ENCODE measurements around the gene SDHC.
"Not testable (repeated sequence)": the region's sequence is repeated elsewhere in the genome, so short reads cannot be mapped to it uniquely, and the experiment has no call there.

The SDHC gene

DNA sequence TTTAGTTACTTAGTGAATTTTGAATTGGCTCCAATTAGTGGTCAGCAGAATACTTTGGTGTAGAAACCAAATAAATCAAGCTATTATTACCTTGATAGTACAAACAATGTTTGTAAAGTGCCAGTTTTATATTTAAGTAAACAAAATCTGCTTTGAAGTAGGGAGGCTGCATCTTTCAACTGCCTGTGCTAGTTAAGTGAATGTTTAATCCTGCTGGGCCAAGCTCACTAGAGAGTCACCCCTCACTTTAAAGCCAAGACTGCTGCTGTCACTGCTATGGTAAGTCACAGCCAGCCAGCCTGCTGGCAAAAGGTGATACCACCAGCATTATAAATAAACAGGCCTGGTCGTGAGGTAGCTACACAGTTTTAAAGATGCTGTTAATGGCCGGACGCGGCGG, 63.8 kb downstream of the SDHC start:
- Histone ChIP-seq H3K23ac (ENCODE audit: low read length) (no peak overlapping the region), H3K36me3 (ENCODE audit: control insufficient read depth, insufficient read depth, low read length) (no peaks in the 10 kb centered on the region), H2BK120ac (ENCODE audit: low read depth, low read length) (no peak overlapping the region), H3K27ac (ENCODE audit: low read depth, low read length) (no peak overlapping the region), H3K4ac (ENCODE audit: low read depth, low read length) (no peak overlapping the region), H3K27me3 (ENCODE audit: insufficient read depth, low read length, poor library complexity) (no peaks in the 10 kb centered on the region), H3K9ac (ENCODE audit: low read length) (no peak overlapping the region), H3K79me2 (ENCODE audit: control insufficient read depth, insufficient read depth, low read length) (no peaks in the 10 kb centered on the region), H3K4me3 (ENCODE audit: low read length) (no peak overlapping the region), H3K79me1 (ENCODE audit: low read length) (no peaks in the 10 kb centered on the region), H3K56ac (ENCODE audit: low read length) (no peak overlapping the region), H2BK15ac (replicated peaks; ENCODE audit: low read depth) (no peak overlapping the region), H3K18ac (ENCODE audit: low read length) (no peak overlapping the region), H3K4me1 (ENCODE audit: control insufficient read depth, low read depth, low read length) (no peaks in the 10 kb centered on the region), H2BK5ac (ENCODE audit: low read length) (no peak overlapping the region), H4K8ac (ENCODE audit: low read depth, low read length) (no peak overlapping the region), H2AK5ac (ENCODE audit: low read length) (no peak overlapping the region), H4K5ac (ENCODE audit: low read length) (no peak overlapping the region), H3K4me2 (ENCODE audit: low read length) (no peak overlapping the region)
- no peak for DNase-seq
- WGBS (ENCODE audit: extremely low coverage, insufficient coverage, low lambda C conversion rate), result no CpG with 5 or more reads among the region's 5 CpGs

- Histone ChIP-seq H3K4ac (ENCODE audit: low read depth, low read length) (no peak overlapping the region), H4K5ac (ENCODE audit: low read length) (no peak overlapping the region), H3K27ac (ENCODE audit: low read depth, low read length) (no peak overlapping the region), H3K23ac (ENCODE audit: low read length) (no peak overlapping the region), H3K27me3 (ENCODE audit: insufficient read depth, low read length, poor library complexity) (no peaks in the 10 kb centered on the region), H2BK5ac (ENCODE audit: low read length) (no peak overlapping the region), H2BK120ac (ENCODE audit: low read depth, low read length) (no peak overlapping the region), H2BK15ac (replicated peaks; ENCODE audit: low read depth) (no peak overlapping the region), H3K4me3 (ENCODE audit: low read length) (no peak overlapping the region), H3K18ac (ENCODE audit: low read length) (no peak overlapping the region), H3K36me3 (ENCODE audit: control insufficient read depth, insufficient read depth, low read length) (no peaks in the 10 kb centered on the region), H3K79me2 (ENCODE audit: control insufficient read depth, insufficient read depth, low read length) (no peaks in the 10 kb centered on the region), H3K4me2 (ENCODE audit: low read length) (no peak overlapping the region), H3K79me1 (ENCODE audit: low read length) (no peaks in the 10 kb centered on the region), H3K9ac (ENCODE audit: low read length) (no peak overlapping the region), H4K8ac (ENCODE audit: low read depth, low read length) (no peak overlapping the region), H3K56ac (ENCODE audit: low read length) (no peak overlapping the region), H2AK5ac (ENCODE audit: low read length) (no peak overlapping the region), H3K4me1 (ENCODE audit: control insufficient read depth, low read depth, low read length) (no peaks in the 10 kb centered on the region)
- no CpG with 5 or more reads among the region's 18 CpGs for WGBS (ENCODE audit: extremely low coverage, insufficient coverage, low lambda C conversion rate)
- DNase-seq, result no peak
Observed at GRCh38 chr1:161379071-161379470, 64.9 kb downstream of the SDHC start.

DNA sequence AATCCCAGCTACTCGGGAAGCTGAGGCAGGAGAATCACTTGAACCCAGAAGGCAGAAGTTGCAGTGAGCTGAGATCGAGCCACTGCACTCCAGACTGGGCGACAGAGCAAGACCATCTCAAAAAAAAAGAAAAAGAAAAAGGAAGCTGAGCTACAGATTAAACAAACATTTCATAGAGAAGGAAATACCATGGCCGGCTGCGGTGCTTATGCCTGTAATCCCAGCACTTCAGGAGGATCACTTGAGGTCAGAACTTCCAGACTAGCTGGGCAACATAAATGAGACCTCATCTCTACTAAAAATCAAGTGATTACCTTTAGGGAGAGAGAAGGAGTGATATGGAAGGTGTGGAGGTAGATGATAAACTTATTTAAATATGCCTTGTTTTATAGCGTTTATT, 67.5 kb downstream of the SDHC start:
- Histone ChIP-seq H2BK120ac (ENCODE audit: low read depth, low read length) (no peak overlapping the region), H3K23ac (ENCODE audit: low read length) (no peak overlapping the region), H4K8ac (ENCODE audit: low read depth, low read length) (no peak overlapping the region), H3K4me1 (ENCODE audit: control insufficient read depth, low read depth, low read length) (no peaks in the 10 kb centered on the region), H3K27ac (ENCODE audit: low read depth, low read length) (no peak overlapping the region), H2BK15ac (replicated peaks; ENCODE audit: low read depth) (no peak overlapping the region), H3K56ac (ENCODE audit: low read length) (no peak overlapping the region), H2AK5ac (ENCODE audit: low read length) (no peak overlapping the region), H3K4me3 (ENCODE audit: low read length) (no peak overlapping the region), H3K4ac (ENCODE audit: low read depth, low read length) (no peak overlapping the region), H3K9ac (ENCODE audit: low read length) (no peak overlapping the region), H3K79me1 (ENCODE audit: low read length) (no peaks in the 10 kb centered on the region), H4K5ac (ENCODE audit: low read length) (no peak overlapping the region), H2BK5ac (ENCODE audit: low read length) (no peak overlapping the region), H3K27me3 (ENCODE audit: insufficient read depth, low read length, poor library complexity) (no peaks in the 10 kb centered on the region), H3K36me3 (ENCODE audit: control insufficient read depth, insufficient read depth, low read length) (no peaks in the 10 kb centered on the region), H3K18ac (ENCODE audit: low read length) (no peak overlapping the region), H3K4me2 (ENCODE audit: low read length) (no peak overlapping the region), H3K79me2 (ENCODE audit: control insufficient read depth, insufficient read depth, low read length) (no peaks in the 10 kb centered on the region)
- no CpG with 5 or more reads among the region's 6 CpGs for WGBS (ENCODE audit: extremely low coverage, insufficient coverage, low lambda C conversion rate)
- no peak for DNase-seq

DNA sequence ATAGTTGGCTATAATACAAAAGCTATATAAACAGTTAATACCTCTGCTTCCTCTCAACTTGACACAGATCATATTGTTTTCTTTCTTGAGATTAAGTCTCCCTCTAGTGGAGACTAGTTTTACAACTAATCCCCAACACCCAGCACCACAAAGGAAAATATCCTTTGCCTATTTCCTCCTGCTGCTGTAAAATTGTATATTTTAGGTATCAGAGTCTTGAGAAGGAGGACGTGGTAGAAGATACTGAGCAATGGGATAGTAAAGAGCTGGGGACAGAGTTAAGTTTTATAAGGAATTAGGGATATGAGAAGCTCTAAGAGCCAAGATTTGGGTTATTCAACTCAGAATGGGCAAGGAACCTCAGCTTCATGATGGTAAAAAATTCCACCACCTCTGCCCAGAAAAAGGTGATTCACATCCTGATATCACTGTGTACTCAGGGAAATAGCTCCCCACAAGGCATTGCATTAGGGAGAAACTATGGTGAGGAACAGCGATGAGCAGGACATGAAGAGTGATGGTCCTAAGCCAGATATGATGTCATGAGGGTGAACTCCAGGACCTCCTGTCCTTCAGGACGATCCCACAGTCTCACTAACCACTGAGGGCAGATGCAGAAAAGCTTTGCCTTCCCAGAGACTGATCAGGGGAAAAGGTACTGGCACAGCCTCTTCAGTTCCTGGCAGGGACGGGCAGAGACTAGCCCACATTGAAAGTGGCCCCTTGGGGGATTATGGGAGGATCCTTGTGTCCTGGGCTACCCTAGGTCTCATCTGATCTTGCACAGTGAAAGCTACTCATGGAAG, 68.2 kb downstream of the SDHC start:
- no peak overlapping the region for H3K4me3 ChIP-seq (ENCODE audit: low read length)
- H3K27ac ChIP-seq (ENCODE audit: low read depth, low read length), result no peak overlapping the region
- H3K79me1 ChIP-seq (ENCODE audit: low read length), result no peaks in the 10 kb centered on the region
- no peaks in the 10 kb centered on the region for H3K4me1 ChIP-seq (ENCODE audit: control insufficient read depth, low read depth, low read length)
- H4K5ac ChIP-seq (ENCODE audit: low read length), result no peak overlapping the region
- DNase-seq, result peak; percentile 63
- no peak overlapping the region for H3K9ac ChIP-seq (ENCODE audit: low read length)
- H2BK5ac ChIP-seq (ENCODE audit: low read length), result no peak overlapping the region
- H2BK15ac ChIP-seq (replicated peaks; ENCODE audit: low read depth), result no peak overlapping the region
- no peaks in the 10 kb centered on the region for H3K27me3 ChIP-seq (ENCODE audit: insufficient read depth, low read length, poor library complexity)
- H3K79me2 ChIP-seq (ENCODE audit: control insufficient read depth, insufficient read depth, low read length), result no peaks in the 10 kb centered on the region
- H4K8ac ChIP-seq (ENCODE audit: low read depth, low read length), result no peak overlapping the region
- no peak overlapping the region for H2AK5ac ChIP-seq (ENCODE audit: low read length)
- no peak overlapping the region for H3K18ac ChIP-seq (ENCODE audit: low read length)
- H3K36me3 ChIP-seq (ENCODE audit: control insufficient read depth, insufficient read depth, low read length), result no peaks in the 10 kb centered on the region
- peak overlapping the region; percentile 18 for H3K56ac ChIP-seq (ENCODE audit: low read length)
- no peak overlapping the region for H2BK120ac ChIP-seq (ENCODE audit: low read depth, low read length)
- H3K4ac ChIP-seq (ENCODE audit: low read depth, low read length), result no peak overlapping the region
- H3K23ac ChIP-seq (ENCODE audit: low read length), result no peak overlapping the region
- no CpG with 5 or more reads among the region's 4 CpGs for WGBS (ENCODE audit: extremely low coverage, insufficient coverage, low lambda C conversion rate)
- no peak overlapping the region for H3K4me2 ChIP-seq (ENCODE audit: low read length)

GRCh38 chr1:161388639-161389038, 74.5 kb downstream of the SDHC start:
- H3K4me3 ChIP-seq (ENCODE audit: low read length), result no peak overlapping the region
- no peak overlapping the region for H2BK15ac ChIP-seq (replicated peaks; ENCODE audit: low read depth)
- no peak overlapping the region for H4K5ac ChIP-seq (ENCODE audit: low read length)
- no peak overlapping the region for H3K9ac ChIP-seq (ENCODE audit: low read length)
- DNase-seq, result peak; percentile 35
- H3K23ac ChIP-seq (ENCODE audit: low read length), result no peak overlapping the region
- no peaks in the 10 kb centered on the region for H3K79me2 ChIP-seq (ENCODE audit: control insufficient read depth, insufficient read depth, low read length)
- H3K27me3 ChIP-seq (ENCODE audit: insufficient read depth, low read length, poor library complexity), result no peaks in the 10 kb centered on the region
- no peak overlapping the region for H3K18ac ChIP-seq (ENCODE audit: low read length)
- no peak overlapping the region for H2AK5ac ChIP-seq (ENCODE audit: low read length)
- H3K4ac ChIP-seq (ENCODE audit: low read depth, low read length), result no peak overlapping the region
- H3K79me1 ChIP-seq (ENCODE audit: low read length), result no peaks in the 10 kb centered on the region
- no peak overlapping the region for H3K4me2 ChIP-seq (ENCODE audit: low read length)
- H2BK120ac ChIP-seq (ENCODE audit: low read depth, low read length), result no peak overlapping the region
- no peaks in the 10 kb centered on the region for H3K4me1 ChIP-seq (ENCODE audit: control insufficient read depth, low read depth, low read length)
- no peak overlapping the region for H4K8ac ChIP-seq (ENCODE audit: low read depth, low read length)
- WGBS (ENCODE audit: extremely low coverage, insufficient coverage, low lambda C conversion rate), result no CpG with 5 or more reads among the region's 3 CpGs
- H3K27ac ChIP-seq (ENCODE audit: low read depth, low read length), result no peak overlapping the region
- H2BK5ac ChIP-seq (ENCODE audit: low read length), result no peak overlapping the region
- no peaks in the 10 kb centered on the region for H3K36me3 ChIP-seq (ENCODE audit: control insufficient read depth, insufficient read depth, low read length)
- H3K56ac ChIP-seq (ENCODE audit: low read length), result no peak overlapping the region

- Histone ChIP-seq H3K9ac (ENCODE audit: low read length) (peak overlapping the region; percentile 99), H3K4me2 (ENCODE audit: low read length) (peak overlapping the region; percentile 89), H3K56ac (ENCODE audit: low read length) (peak overlapping the region; percentile 100)
- H4K8ac ChIP-seq (ENCODE audit: low read depth, low read length); DNase-seq; H2AK5ac ChIP-seq (ENCODE audit: low read length); H2BK120ac ChIP-seq (ENCODE audit: low read depth, low read length); H3K4me1 ChIP-seq (ENCODE audit: control insufficient read depth, low read depth, low read length); H3K79me1 ChIP-seq (ENCODE audit: low read length); H3K27ac ChIP-seq (ENCODE audit: low read depth, low read length); H3K27me3 ChIP-seq (ENCODE audit: insufficient read depth, low read length, poor library complexity); H3K4me3 ChIP-seq (ENCODE audit: low read length); H3K79me2 ChIP-seq (ENCODE audit: control insufficient read depth, insufficient read depth, low read length); H4K5ac ChIP-seq (ENCODE audit: low read length); H3K18ac ChIP-seq (ENCODE audit: low read length); H2BK15ac ChIP-seq (replicated peaks; ENCODE audit: low read depth); H3K4ac ChIP-seq (ENCODE audit: low read depth, low read length); H3K23ac ChIP-seq (ENCODE audit: low read length); H3K36me3 ChIP-seq (ENCODE audit: control insufficient read depth, insufficient read depth, low read length); H2BK5ac ChIP-seq (ENCODE audit: low read length): not testable (repeated sequence)
- WGBS (ENCODE audit: extremely low coverage, insufficient coverage, low lambda C conversion rate), result no CpG with 5 or more reads among the region's 16 CpGs
Observed at GRCh38 chr1:161389158-161389557, 75.0 kb downstream of the SDHC start.
